GM12878 (cell line): ENCODE results near the gene SURF6. TPM values are rescaled to one million over a fixed set of nuclear protein-coding genes. Genes with fewer than 3 reads are reported as not detected.

Experiments
- ATAC-seq: fragments of 200-7000 bp; cut with Tn5 transposase; 3 replicates; pipeline ENCODE4 v1.9.1; 2020; ENCODE audit warnings: mild to moderate bottlenecking, moderate library complexity
- BruUV-seq: library from RNA; stranded (reverse); fragments of 400-500 nt; replicated peaks from 2 replicates; lab custom pipeline; 2021; lab: Mats Ljungman, UMichigan
- CTCF ChIA-PET: fragments of 300-600 bp; sonication (Branson Sonifier 250); formaldehyde crosslinking; extraction: SDS; loops from one replicate; lab custom pipeline; 2021; ENCODE audit warnings: inconsistent platforms; lab: Yijun Ruan, JAX
- POLR2A ChIA-PET: fragments of 350-600 bp; formaldehyde crosslinking; extraction: SDS; loops from one replicate; lab custom pipeline; 2021; ENCODE audit warnings: inconsistent platforms; lab: Charles Lee
- RAD21 ChIA-PET: fragments of 300-600 bp; sonication (Branson Sonifier 250); formaldehyde crosslinking; loops from one replicate; lab custom pipeline; 2023; ENCODE audit warnings: antibody characterized with exemption; ENCODE audit not compliant: unreplicated experiment; lab: Charles Lee
- SMC1A ChIA-PET: fragments of 300-600 bp; sonication (Branson Sonifier 250); formaldehyde crosslinking; loops from one replicate; lab custom pipeline; 2023; ENCODE audit not compliant: unreplicated experiment, uncharacterized antibody; lab: Charles Lee
- DNase-seq: peaks from one replicate; pipeline ENCODE4 v3.0.0-alpha.2; 2011; ENCODE audit warnings: low read depth, low spot score
- FAIRE-seq: peaks from 3 replicates; lab custom pipeline; 2011; peaks lifted over from hg19 to GRCh38; lab: Jason Lieb, UNC
- H2AFZ ChIP-seq: 2 replicates; pipeline ENCODE4 v1.6.0; 2011; ENCODE audit warnings: low read depth, low read length, control low read depth; ENCODE audit not compliant: control insufficient read depth
- H3K27ac ChIP-seq: 2 replicates; pipeline ENCODE4 v1.5.1; 2011; ENCODE audit warnings: control low read depth; ENCODE audit not compliant: control insufficient read depth, insufficient read depth
- H3K27me3 ChIP-seq, 2 experiments: replicated peaks in 1 of 2; 2 replicates each; pipeline versions ENCODE4 v1.6.0 to v1.6.1; 2011; ENCODE audit warnings: low read length in 1 of 2; ENCODE audit not compliant: control insufficient read depth in 2 of 2, insufficient read depth in 2 of 2
- H3K36me3 ChIP-seq, 2 experiments: 2 replicates each; pipeline ENCODE4 v1.5.1; 2011; ENCODE audit warnings: low read length in 1 of 2; ENCODE audit not compliant: control insufficient read depth in 2 of 2, insufficient read depth in 2 of 2
- H3K4me1 ChIP-seq: 2 replicates; pipeline ENCODE4 v1.6.1; 2011; ENCODE audit warnings: mild to moderate bottlenecking, low read length, moderate library complexity, mixed read lengths; ENCODE audit not compliant: control insufficient read depth, insufficient read depth
- H3K4me2 ChIP-seq: 2 replicates; pipeline ENCODE4 v1.6.0; 2011; ENCODE audit warnings: control low read depth; ENCODE audit not compliant: control insufficient read depth, insufficient read depth
- H3K4me3 ChIP-seq: fragments of 200-600 bp; sonication (generic); 2 replicates; pipeline ENCODE4 v1.5.1; 2016
- H3K79me2 ChIP-seq: 2 replicates; pipeline ENCODE4 v1.6.0; 2011; ENCODE audit warnings: low read length; ENCODE audit not compliant: control insufficient read depth, insufficient read depth
- H3K9ac ChIP-seq: 2 replicates; pipeline ENCODE4 v1.8.0; 2011; ENCODE audit warnings: low read length, control low read depth, mixed read lengths; ENCODE audit not compliant: control insufficient read depth, insufficient read depth
- H3K9me3 ChIP-seq: replicated peaks from 3 replicates; pipeline ENCODE4 v1.5.1; 2011; ENCODE audit warnings: mild to moderate bottlenecking, low read length; ENCODE audit not compliant: control insufficient read depth, insufficient read depth
- H4K20me1 ChIP-seq: 2 replicates; pipeline ENCODE4 v1.6.0; 2011; ENCODE audit not compliant: control insufficient read depth, insufficient read depth
- JUND ChIP-seq: IDR thresholded peaks from 2 replicates; pipeline ENCODE4 v1.6.1; 2012; ENCODE audit warnings: low read depth, mild to moderate bottlenecking, low read length, improper control_type of control experiment, moderate library complexity
- NFIC ChIP-seq: IDR thresholded peaks from 2 replicates; pipeline ENCODE4 v1.6.1; 2012; ENCODE audit warnings: low read depth, mild to moderate bottlenecking, inconsistent platforms, low read length, moderate library complexity
- RBBP5 ChIP-seq: fragments of 200-600 bp; sonication (generic); conservative IDR thresholded peaks from 2 replicates; pipeline ENCODE4 v1.6.1; 2016
- SMC3 ChIP-seq: IDR thresholded peaks from 2 replicates; pipeline ENCODE4 v1.6.1; 2011; ENCODE audit warnings: low read length, improper control_type of control experiment, borderline replicate concordance
- TCF3 ChIP-seq: IDR thresholded peaks from 2 replicates; pipeline ENCODE4 v1.6.1; 2012; ENCODE audit warnings: low read depth, mild to moderate bottlenecking, low read length, borderline replicate concordance; ENCODE audit not compliant: insufficient read depth
- ZNF207 ChIP-seq: fragments of 450-650 bp; IDR thresholded peaks from 2 replicates; pipeline ENCODE4 v1.6.1; 2014; ENCODE audit warnings: antibody characterized with exemption, mild to moderate bottlenecking, borderline replicate concordance
- WGBS: methylation state at CpG from one replicate; pipeline ENCODE4 v1.1.6; 2016; ENCODE audit warnings: low lambda C conversion rate; ENCODE audit not compliant: insufficient replicate concordance, insufficient coverage; ENCODE audit errors: missing lambda C conversion rate; 5-methylcytosine and 5-hydroxymethylcytosine counted together
- in situ Hi-C: fragments of 300-500 bp; cut with MboI; formaldehyde crosslinking; loops from 9 replicates; pipeline ENCODE4 v1.14.3; 2018; ENCODE audit warnings: mixed read lengths
- intact Hi-C: fragments of 100-400 bp; cut with micrococcal nuclease; formaldehyde crosslinking; loops from one replicate; pipeline ENCODE4 v1.14.2; 2022; ENCODE audit not compliant: unreplicated experiment
- polyA plus RNA-seq, 11 experiments: library from polyadenylated mRNA; depleted of rRNA in 4 of 11; unstranded in 6 of 11; stranded (reverse) in 5 of 11; fragments of >200 nt; fragmentation: Nextera tagmentation in 4 of 11; fragmentation: Illumina TruSeq in 1 of 11; extraction: Ambion mirVana in 4 of 11; extraction: Trizol in 1 of 11; gene quantifications; 1 replicate in 1 of 11; 2 replicates in 10 of 11; pipeline versions ENCODE4 v1.2.1 to v1.2.3, GENCODE V29; 2011 to 2016; ENCODE audit warnings: inconsistent platforms in 2 of 11, missing spikeins in 2 of 11, low read depth in 1 of 11
- total RNA-seq, 4 experiments: library from RNA; depleted of rRNA in 3 of 4; stranded (reverse); fragments of >200 nt in 3 of 4; fragmentation: Illumina TruSeq in 1 of 4; extraction: Trizol in 1 of 4; gene quantifications; 2 replicates each; pipeline versions ENCODE4 v1.2.1 to v1.2.3, GENCODE V29; 2013 to 2021
- TF ChIP-seq, protein P1 (sequence below): fragments of 450-650 bp; IDR thresholded peaks from 2 replicates; pipeline ENCODE4 v1.6.1; 2017; ENCODE audit warnings: borderline replicate concordance
- TF ChIP-seq, protein P2 (sequence below): fragments of 150-350 bp; IDR thresholded peaks from 2 replicates; pipeline ENCODE4 v1.6.1; 2016; ENCODE audit warnings: low read depth, low read length
- TF ChIP-seq, protein P3 (sequence below): IDR thresholded peaks from 2 replicates; pipeline ENCODE4 v1.6.1; 2011; ENCODE audit warnings: borderline replicate concordance, low read depth, mild to moderate bottlenecking, moderate library complexity, mixed read lengths, low read length; ENCODE audit not compliant: insufficient read depth; ENCODE audit errors: extremely low read length
- TF ChIP-seq, protein P4 (sequence below): fragments of 450-650 bp; IDR thresholded peaks from 2 replicates; pipeline ENCODE4 v1.6.1; 2018; ENCODE audit warnings: borderline replicate concordance, mild to moderate bottlenecking; ENCODE audit not compliant: partially characterized antibody
- TF ChIP-seq, protein P5 (sequence below): fragments of 450-650 bp; conservative IDR thresholded peaks from 2 replicates; pipeline ENCODE4 v1.6.1; 2017; ENCODE audit warnings: mild to moderate bottlenecking, moderate library complexity

The SURF6 gene
- total and polyA plus RNA-seq, 10 of the 15 experiments (the other 5 are each of a cell fraction or from before 2014, with no cell fraction given) = 2.2 to 27.2 (median 15.1) TPM

DNA sequence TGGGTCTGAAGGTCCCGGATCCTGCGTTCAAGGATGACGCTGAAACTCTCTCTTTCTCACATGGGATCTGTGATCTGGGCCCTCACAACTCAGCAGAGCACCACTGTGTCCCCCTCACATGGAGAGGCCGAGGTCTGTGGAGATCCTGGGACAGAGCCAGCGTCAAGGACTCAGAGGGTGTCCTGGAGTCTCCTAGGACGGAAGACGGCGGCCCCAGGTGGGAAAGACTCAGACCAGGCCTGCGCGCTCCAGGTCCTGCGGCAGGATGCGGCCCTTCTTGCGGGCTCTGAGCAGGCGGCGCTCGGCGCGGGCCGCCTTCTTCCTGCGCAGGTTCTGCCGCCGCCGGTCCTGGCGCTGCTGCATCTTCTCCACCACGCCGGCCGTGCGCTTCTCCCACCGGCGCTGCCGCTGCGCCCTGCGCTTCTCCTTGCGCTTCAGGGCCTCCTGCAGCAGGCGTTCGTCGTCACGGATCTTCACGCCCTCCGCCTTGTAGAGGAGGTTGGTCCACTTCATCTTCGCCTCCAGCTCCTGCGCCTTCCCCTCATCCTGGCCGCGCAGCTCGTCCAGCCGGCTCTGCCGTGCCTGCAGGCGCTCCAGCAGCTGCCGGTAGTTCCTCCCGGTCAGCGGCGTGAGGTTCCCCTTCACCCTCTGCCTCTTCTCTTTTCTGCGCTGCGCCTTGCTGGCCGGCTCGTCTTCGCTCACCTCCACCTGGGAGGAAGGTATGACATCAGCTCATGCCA is 4.2 kb downstream of the SURF6 start:
- H4K20me1 ChIP-seq = no peaks in the 10 kb centered on the region
- intact Hi-C loops = no loop called here
- WGBS = 98% methylated on average over 46 of the region's 57 CpGs
- DNase-seq (no peak), FAIRE-seq (no peak), ATAC-seq (no peak)
- H3K27me3 ChIP-seq = no peaks in the 10 kb centered on the region
- ChIA-PET RAD21 (no interaction called here), POLR2A (interaction anchor here (0.7 kb wide), 1 partner anchor 20 kb away, joined by 3 read pairs; no protein-coding TSS in a partner anchor), CTCF (interaction anchor here (1.7 to 2.5 kb wide), 3 partner anchors 144 to 310 kb away, joined by 4 to 29 read pairs (median 11); no protein-coding TSS in a partner anchor), SMC1A (interaction anchor here (0.5 kb wide), 1 partner anchor 1601 kb away, joined by 3 read pairs; no protein-coding TSS in a partner anchor)
- H3K79me2 ChIP-seq = peaks cover 30% of the 10 kb centered on the region
- no peak overlapping the region for H3K4me3 ChIP-seq
- no peaks in the 10 kb centered on the region; the same call in 1 of the 2 replicates for H3K4me1 ChIP-seq
- H2AFZ ChIP-seq = no peak overlapping the region
- H3K4me2 ChIP-seq = no peak overlapping the region
- H3K9me3 ChIP-seq = no peaks in the 10 kb centered on the region
- H3K36me3 ChIP-seq = peaks cover 14 to 24% of the 10 kb centered on the region in 2 experiments; a peak in 3 of 4 replicates
- H3K27ac ChIP-seq = no peak overlapping the region
- no peak overlapping the region for H3K9ac ChIP-seq
- no TSS peak for BruUV-seq
- in situ Hi-C loops = no loop called here
- TF ChIP-seq JUND (no peak), ZNF207 (no peak), RBBP5 (no peak), TCF3 (no peak), NFIC (no peak), SMC3 (no peak)
- TF ChIP-seq, protein P1, sequence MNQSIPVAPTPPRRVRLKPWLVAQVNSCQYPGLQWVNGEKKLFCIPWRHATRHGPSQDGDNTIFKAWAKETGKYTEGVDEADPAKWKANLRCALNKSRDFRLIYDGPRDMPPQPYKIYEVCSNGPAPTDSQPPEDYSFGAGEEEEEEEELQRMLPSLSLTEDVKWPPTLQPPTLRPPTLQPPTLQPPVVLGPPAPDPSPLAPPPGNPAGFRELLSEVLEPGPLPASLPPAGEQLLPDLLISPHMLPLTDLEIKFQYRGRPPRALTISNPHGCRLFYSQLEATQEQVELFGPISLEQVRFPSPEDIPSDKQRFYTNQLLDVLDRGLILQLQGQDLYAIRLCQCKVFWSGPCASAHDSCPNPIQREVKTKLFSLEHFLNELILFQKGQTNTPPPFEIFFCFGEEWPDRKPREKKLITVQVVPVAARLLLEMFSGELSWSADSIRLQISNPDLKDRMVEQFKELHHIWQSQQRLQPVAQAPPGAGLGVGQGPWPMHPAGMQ = no peak
- TF ChIP-seq, protein P2, sequence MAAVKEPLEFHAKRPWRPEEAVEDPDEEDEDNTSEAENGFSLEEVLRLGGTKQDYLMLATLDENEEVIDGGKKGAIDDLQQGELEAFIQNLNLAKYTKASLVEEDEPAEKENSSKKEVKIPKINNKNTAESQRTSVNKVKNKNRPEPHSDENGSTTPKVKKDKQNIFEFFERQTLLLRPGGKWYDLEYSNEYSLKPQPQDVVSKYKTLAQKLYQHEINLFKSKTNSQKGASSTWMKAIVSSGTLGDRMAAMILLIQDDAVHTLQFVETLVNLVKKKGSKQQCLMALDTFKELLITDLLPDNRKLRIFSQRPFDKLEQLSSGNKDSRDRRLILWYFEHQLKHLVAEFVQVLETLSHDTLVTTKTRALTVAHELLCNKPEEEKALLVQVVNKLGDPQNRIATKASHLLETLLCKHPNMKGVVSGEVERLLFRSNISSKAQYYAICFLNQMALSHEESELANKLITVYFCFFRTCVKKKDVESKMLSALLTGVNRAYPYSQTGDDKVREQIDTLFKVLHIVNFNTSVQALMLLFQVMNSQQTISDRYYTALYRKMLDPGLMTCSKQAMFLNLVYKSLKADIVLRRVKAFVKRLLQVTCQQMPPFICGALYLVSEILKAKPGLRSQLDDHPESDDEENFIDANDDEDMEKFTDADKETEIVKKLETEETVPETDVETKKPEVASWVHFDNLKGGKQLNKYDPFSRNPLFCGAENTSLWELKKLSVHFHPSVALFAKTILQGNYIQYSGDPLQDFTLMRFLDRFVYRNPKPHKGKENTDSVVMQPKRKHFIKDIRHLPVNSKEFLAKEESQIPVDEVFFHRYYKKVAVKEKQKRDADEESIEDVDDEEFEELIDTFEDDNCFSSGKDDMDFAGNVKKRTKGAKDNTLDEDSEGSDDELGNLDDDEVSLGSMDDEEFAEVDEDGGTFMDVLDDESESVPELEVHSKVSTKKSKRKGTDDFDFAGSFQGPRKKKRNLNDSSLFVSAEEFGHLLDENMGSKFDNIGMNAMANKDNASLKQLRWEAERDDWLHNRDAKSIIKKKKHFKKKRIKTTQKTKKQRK = no peak
- TF ChIP-seq, protein P3, sequence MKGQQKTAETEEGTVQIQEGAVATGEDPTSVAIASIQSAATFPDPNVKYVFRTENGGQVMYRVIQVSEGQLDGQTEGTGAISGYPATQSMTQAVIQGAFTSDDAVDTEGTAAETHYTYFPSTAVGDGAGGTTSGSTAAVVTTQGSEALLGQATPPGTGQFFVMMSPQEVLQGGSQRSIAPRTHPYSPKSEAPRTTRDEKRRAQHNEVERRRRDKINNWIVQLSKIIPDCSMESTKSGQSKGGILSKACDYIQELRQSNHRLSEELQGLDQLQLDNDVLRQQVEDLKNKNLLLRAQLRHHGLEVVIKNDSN = no peak
- TF ChIP-seq, protein P4, sequence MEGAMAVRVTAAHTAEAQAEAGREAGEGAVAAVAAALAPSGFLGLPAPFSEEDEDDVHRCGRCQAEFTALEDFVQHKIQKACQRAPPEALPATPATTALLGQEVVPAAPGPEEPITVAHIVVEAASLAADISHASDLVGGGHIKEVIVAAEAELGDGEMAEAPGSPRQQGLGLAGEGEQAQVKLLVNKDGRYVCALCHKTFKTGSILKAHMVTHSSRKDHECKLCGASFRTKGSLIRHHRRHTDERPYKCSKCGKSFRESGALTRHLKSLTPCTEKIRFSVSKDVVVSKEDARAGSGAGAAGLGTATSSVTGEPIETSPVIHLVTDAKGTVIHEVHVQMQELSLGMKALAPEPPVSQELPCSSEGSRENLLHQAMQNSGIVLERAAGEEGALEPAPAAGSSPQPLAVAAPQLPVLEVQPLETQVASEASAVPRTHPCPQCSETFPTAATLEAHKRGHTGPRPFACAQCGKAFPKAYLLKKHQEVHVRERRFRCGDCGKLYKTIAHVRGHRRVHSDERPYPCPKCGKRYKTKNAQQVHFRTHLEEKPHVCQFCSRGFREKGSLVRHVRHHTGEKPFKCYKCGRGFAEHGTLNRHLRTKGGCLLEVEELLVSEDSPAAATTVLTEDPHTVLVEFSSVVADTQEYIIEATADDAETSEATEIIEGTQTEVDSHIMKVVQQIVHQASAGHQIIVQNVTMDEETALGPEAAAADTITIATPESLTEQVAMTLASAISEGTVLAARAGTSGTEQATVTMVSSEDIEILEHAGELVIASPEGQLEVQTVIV = no peak
- TF ChIP-seq, protein P5, sequence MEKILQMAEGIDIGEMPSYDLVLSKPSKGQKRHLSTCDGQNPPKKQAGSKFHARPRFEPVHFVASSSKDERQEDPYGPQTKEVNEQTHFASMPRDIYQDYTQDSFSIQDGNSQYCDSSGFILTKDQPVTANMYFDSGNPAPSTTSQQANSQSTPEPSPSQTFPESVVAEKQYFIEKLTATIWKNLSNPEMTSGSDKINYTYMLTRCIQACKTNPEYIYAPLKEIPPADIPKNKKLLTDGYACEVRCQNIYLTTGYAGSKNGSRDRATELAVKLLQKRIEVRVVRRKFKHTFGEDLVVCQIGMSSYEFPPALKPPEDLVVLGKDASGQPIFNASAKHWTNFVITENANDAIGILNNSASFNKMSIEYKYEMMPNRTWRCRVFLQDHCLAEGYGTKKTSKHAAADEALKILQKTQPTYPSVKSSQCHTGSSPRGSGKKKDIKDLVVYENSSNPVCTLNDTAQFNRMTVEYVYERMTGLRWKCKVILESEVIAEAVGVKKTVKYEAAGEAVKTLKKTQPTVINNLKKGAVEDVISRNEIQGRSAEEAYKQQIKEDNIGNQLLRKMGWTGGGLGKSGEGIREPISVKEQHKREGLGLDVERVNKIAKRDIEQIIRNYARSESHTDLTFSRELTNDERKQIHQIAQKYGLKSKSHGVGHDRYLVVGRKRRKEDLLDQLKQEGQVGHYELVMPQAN = no peak
